NB4 (cell line): ENCODE results near the gene HDHD3.

Experiments used
- POLR2A ChIP-seq: IDR thresholded peaks from 2 replicates; pipeline ENCODE4 v1.6.1; 2011; ENCODE audit warnings: mild to moderate bottlenecking; ENCODE audit not compliant: insufficient read length; ENCODE audit errors: extremely low read depth
- TF ChIP-seq, protein P1 (sequence below): IDR thresholded peaks from one replicate; pipeline ENCODE4 v1.5.1; 2012; ENCODE audit warnings: low read depth, low read length
- TF ChIP-seq, protein P2 (sequence below): IDR thresholded peaks from 2 replicates; pipeline ENCODE4 v1.6.1; 2011; ENCODE audit warnings: low read depth, low read length

DNA sequence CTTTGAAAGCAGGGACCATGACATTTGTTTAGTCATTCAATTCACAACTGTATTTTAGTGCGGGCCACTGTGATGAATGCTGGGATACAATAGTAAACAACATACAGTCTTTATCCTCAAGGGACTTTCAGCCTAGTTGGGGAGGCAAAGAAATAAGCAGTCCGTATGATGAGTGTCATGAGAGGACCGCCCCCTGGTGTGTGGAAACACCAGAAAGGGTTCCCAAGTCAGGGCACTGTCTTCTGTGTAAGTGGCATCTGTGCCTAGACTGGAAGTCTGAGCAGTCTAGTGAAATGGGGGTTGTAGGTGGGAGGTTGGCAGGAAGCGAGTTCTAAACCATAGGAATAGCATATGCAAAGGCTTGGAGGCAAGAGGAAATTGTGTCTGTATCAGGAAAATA, 40.6 kb upstream of the HDHD3 start:
- TF ChIP-seq, protein P1, sequence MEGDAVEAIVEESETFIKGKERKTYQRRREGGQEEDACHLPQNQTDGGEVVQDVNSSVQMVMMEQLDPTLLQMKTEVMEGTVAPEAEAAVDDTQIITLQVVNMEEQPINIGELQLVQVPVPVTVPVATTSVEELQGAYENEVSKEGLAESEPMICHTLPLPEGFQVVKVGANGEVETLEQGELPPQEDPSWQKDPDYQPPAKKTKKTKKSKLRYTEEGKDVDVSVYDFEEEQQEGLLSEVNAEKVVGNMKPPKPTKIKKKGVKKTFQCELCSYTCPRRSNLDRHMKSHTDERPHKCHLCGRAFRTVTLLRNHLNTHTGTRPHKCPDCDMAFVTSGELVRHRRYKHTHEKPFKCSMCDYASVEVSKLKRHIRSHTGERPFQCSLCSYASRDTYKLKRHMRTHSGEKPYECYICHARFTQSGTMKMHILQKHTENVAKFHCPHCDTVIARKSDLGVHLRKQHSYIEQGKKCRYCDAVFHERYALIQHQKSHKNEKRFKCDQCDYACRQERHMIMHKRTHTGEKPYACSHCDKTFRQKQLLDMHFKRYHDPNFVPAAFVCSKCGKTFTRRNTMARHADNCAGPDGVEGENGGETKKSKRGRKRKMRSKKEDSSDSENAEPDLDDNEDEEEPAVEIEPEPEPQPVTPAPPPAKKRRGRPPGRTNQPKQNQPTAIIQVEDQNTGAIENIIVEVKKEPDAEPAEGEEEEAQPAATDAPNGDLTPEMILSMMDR, result peak; percentile 6
- no peak for TF ChIP-seq POLR2A
- TF ChIP-seq, protein P2, sequence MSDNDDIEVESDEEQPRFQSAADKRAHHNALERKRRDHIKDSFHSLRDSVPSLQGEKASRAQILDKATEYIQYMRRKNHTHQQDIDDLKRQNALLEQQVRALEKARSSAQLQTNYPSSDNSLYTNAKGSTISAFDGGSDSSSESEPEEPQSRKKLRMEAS, result no peak
